Choroid plexus epithelial cell (primary cell): ENCODE data around the gene SLX9.

ENCODE experiments used
- DNase-seq: peaks from one replicate; pipeline ENCODE4 v3.0.0-alpha.2; 2010; ENCODE audit warnings: low read depth
- H3K4me3 ChIP-seq: 2 replicates; pipeline ENCODE4 v1.5.1; 2011; ENCODE audit warnings: low read depth, mild to moderate bottlenecking, control low read depth, low read length, moderate library complexity
- TF ChIP-seq, protein P1 (sequence below): conservative IDR thresholded peaks from 2 replicates; pipeline ENCODE4 v1.5.1; 2011; ENCODE audit warnings: low read depth, mild to moderate bottlenecking, control low read depth, inconsistent platforms, low read length, moderate library complexity

SLX9 gene

DNA sequence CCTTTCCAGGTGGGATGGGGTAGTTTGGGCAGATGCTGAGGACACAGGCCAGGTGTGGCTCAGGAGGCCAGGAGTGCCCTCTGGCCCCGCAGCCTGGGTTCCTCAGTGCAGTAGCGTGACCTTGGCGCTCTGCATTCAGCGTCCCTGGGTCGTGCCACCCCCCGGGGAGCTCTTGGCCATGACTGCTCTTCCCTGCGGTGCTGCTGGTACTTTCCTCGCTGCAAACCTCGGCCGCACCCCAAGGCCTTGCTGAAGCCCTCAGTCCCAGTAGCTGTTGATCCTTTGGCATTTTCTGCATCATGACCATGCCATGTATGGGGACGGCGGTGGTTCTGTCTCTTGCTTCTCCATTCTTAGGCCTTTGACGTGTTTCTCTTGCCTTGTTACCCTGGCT, 13.8 kb downstream of the SLX9 start:
- no peak overlapping the region for H3K4me3 ChIP-seq
- TF ChIP-seq, protein P1, sequence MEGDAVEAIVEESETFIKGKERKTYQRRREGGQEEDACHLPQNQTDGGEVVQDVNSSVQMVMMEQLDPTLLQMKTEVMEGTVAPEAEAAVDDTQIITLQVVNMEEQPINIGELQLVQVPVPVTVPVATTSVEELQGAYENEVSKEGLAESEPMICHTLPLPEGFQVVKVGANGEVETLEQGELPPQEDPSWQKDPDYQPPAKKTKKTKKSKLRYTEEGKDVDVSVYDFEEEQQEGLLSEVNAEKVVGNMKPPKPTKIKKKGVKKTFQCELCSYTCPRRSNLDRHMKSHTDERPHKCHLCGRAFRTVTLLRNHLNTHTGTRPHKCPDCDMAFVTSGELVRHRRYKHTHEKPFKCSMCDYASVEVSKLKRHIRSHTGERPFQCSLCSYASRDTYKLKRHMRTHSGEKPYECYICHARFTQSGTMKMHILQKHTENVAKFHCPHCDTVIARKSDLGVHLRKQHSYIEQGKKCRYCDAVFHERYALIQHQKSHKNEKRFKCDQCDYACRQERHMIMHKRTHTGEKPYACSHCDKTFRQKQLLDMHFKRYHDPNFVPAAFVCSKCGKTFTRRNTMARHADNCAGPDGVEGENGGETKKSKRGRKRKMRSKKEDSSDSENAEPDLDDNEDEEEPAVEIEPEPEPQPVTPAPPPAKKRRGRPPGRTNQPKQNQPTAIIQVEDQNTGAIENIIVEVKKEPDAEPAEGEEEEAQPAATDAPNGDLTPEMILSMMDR, result no peak

DNA sequence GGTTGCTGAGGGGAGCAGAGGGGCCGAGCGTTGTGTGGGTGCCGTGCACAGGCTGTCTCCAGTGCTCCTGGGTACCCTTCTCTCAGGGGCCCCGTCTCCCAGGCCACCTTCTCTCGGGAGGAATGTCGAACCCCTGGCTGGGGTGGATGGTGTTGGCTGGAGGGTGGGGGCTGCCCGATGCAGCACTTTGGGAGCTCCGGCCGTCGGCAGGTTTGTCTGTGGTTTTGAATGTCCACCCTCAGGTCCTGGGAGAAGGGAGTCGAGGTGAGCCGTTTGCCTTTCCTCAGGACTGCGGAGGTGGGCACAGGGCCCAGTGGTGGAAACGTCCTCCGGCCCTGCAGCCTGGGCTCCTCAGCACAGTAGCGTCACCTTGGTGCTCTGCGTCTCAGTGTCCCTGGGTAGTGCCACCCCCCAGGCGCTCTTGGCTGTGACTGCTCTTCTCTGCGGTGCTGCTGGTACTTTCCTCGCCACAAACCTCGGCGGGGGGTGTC, 14.5 kb downstream of the SLX9 start:
- DNase-seq, result no peak
- no peak overlapping the region for H3K4me3 ChIP-seq
- TF ChIP-seq, protein P1, result no peak

More for the DNA sequence above, 13.8 kb downstream of the SLX9 start:
- DNase-seq, result no peak

DNA sequence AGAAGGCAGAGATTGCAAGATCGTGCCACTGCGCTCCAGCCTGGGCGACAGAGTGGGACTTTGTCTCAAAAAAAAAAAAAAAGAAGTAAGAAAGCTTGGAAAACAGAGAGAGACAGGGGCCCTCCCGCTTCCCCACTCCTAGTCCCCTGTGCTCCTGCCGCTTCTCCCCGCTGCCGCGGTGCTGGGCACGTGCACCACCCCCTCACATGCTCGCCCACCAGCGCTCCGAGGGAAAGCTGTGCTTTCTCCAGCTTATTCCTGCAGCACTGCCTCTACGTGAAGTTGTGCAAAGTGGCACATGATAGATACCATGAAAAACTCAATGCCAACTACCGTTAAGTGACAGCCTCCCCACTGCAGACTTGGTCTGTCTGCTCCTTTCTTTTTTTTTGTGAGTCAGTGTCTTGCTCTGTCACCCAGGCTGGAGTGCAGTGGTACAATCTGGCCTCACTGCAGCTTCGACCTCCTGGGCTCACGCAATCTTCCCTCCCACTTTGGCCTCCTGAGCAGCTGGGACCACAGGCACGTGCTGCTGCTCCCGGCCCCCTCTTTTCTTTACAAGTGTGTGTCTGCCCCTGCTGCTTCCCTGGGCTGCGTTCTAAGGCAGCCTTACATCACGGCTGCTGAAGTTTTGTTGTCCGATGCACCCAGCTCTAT, 15.4 kb downstream of the SLX9 start:
- TF ChIP-seq, protein P1, result no peak
- no peak overlapping the region for H3K4me3 ChIP-seq
- DNase-seq, result peak; percentile 55

DNA sequence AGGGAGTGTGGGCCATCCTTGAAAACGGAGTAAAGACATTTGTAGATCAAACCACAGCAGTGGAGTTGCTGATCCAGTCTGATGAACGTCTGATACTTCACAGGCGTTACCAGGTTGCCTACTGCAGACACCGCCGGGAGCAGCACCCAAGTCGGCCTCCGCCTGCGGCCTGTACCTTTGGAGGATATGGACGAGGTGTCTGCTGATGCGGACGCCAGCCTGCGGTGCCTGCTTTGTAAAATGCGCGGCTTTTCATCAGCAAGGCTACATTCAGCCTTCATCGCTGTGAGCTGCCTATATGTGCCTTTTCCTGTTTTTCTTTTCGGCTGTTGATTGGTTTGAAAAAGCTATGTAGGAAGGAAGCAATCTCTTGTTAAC, 16.0 kb downstream of the SLX9 start:
- no peak overlapping the region for H3K4me3 ChIP-seq
- TF ChIP-seq, protein P1, result no peak
- no peak for DNase-seq

DNA sequence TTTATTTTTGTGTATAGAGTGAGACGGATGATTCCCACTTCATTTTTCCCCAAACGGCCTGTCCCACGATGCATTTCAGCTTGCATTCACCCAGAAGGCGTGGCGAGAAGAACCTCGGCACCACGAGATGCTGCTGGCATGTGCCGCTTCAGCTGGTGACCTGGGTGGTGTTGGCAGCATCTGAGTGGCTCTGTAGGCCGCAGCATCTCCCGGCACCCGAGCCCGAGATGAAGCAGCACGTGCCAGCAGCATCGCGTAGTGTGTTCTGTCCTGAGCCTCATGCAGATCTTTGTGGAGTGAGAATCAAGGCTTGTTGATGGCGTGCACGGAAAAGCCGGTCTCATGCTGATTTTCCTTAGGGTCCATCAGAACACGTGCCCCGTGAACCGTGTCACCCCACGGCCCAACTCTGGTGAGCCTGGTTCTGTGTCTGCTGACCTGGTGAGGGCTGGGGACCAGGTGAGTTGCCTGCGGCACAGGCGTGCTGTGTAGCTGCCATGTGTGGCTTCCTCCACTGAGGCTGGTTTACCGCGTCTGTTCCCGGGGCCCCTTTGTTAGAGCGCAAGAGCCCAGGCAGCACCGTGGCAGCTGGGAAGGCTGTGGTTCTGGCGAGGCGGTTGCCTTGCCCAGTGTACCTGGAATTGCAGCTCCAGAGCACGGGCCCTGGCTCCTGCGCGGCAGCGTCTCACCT, 16.7 kb downstream of the SLX9 start:
- TF ChIP-seq, protein P1, result no peak
- no peak for DNase-seq
- no peak overlapping the region for H3K4me3 ChIP-seq

DNA sequence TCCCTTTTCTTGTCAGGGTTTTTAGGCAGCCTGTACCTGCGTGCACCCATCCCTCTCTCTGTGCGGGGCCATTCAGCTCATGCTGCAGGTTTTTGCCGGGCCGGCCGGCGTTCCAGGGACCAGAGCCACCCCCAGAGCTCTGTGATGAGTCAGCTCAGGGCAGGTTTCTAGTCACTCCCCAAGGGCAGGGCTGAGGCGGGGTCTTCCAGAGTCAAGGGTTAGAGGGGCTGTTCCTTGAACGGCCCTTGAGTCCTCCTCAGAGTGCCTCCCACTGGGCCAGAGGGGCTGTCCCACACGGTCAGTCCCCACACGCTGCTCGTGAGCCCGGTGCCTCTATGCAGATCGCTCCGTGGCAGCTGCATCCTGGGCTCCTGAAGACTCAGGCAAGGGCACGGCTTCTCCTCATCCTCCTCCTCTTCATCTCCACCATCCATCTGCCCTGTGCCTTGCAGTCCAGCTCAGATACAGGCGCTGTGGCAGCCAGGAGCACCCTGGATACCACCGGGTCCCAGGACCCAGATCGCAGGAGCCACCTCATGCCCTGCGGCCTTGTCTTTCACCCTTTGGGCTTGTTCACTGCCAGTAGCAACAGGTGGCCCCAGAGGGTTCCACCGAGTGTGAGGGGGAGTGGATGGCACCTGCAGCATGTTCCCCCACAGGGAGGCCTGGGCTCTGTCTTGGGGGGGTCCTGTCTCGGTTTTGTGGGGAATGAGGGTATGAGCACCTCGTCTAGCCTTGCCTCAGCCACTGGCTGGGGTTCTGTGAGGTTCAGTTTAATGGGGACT, 17.4 kb downstream of the SLX9 start:
- no peak for DNase-seq
- H3K4me3 ChIP-seq, result no peak overlapping the region
- TF ChIP-seq, protein P1, result no peak
